ENCODE measurements around the gene CCDC27.

DNA sequence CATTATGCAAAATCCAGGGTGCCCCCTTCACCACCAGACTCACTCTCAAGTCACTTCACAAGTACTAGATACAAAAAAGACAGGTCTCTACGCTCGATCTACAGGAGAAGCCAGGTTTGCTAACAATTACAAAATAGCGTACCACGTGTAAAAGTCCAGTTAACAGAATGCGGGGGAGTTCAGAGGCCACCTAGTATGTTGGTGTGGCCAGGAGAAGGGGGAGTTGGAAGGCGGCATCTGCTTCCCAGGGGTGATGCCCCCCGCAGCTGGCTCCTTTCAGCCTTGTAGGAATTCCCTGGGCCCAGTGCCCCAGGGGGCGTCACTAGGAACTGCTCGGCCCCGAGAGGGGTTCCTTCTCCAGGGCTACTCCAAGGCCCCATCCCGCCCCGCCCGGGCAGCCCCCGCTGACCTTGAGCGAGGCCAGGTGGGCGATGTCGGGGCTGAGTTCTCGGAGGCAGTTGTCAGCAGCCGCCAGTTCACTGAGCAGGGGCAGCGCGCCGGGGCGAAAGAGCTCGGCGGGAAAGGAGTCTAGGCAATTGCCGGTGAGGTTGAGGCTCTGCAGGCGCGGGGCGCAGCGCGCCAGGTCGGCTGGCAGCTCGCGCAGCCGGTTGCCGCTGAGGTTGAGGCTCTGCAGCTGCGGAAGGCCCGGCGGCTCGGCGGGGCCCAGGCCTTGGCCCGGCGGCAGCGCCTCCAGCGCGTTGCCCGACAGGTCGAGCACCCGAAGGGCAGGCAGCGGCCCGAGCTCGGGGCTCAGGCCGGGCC is 43.4 kb downstream of the CCDC27 start:
- TF ChIP-seq, protein P1, sequence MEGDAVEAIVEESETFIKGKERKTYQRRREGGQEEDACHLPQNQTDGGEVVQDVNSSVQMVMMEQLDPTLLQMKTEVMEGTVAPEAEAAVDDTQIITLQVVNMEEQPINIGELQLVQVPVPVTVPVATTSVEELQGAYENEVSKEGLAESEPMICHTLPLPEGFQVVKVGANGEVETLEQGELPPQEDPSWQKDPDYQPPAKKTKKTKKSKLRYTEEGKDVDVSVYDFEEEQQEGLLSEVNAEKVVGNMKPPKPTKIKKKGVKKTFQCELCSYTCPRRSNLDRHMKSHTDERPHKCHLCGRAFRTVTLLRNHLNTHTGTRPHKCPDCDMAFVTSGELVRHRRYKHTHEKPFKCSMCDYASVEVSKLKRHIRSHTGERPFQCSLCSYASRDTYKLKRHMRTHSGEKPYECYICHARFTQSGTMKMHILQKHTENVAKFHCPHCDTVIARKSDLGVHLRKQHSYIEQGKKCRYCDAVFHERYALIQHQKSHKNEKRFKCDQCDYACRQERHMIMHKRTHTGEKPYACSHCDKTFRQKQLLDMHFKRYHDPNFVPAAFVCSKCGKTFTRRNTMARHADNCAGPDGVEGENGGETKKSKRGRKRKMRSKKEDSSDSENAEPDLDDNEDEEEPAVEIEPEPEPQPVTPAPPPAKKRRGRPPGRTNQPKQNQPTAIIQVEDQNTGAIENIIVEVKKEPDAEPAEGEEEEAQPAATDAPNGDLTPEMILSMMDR (IDR thresholded peaks at IDR 0.05): no peak
- TF ChIP-seq POLR2A (IDR thresholded peaks at IDR 0.05): no peak
